Upper lobe of right lung (tissue), 1 donor: ENCODE results near the gene CD83. TPM values are rescaled to one million over a fixed set of nuclear protein-coding genes. Genes with fewer than 3 reads are reported as not detected.

Experiments
- ATAC-seq: fragments of 200-7000 bp; cut with Tn5 transposase; one replicate; pipeline ENCODE4 v1.9.1; 2020; ENCODE audit warnings: mild to moderate bottlenecking, moderate library complexity
- DNase-seq: peaks from one replicate; pipeline ENCODE4 v3.0.0-alpha.2; 2020
- H3K27ac ChIP-seq: fragments of 200-600 bp; one replicate; pipeline ENCODE4 v1.8.0; 2022
- H3K27me3 ChIP-seq: fragments of 200-600 bp; one replicate; pipeline ENCODE4 v1.8.0; 2022; ENCODE audit warnings: mild to moderate bottlenecking
- H3K36me3 ChIP-seq: fragments of 200-600 bp; one replicate; pipeline ENCODE4 v1.8.0; 2022
- H3K4me1 ChIP-seq: fragments of 200-600 bp; one replicate; pipeline ENCODE4 v1.8.0; 2022
- H3K4me3 ChIP-seq: fragments of 200-600 bp; one replicate; pipeline ENCODE4 v1.8.0; 2022; ENCODE audit warnings: mild to moderate bottlenecking
- H3K9me3 ChIP-seq: fragments of 200-600 bp; one replicate; pipeline ENCODE4 v1.8.0; 2022
- intact Hi-C: fragments of 100-400 bp; cut with DNase I; formaldehyde crosslinking; loops from one replicate; pipeline ENCODE4 v1.11.0; 2022
- total RNA-seq: library from RNA; stranded (reverse); fragmentation: NEBNext Ultra II Directional; extraction: Animal tissue kit (Norgen Biotek cat#: 25700); gene quantifications from one replicate; pipeline ENCODE4 v1.2.1, GENCODE V29; 2021
- TF ChIP-seq, protein P1 (sequence below): fragments of 200-600 bp; IDR thresholded peaks from one replicate; pipeline ENCODE4 v1.8.0; 2022; ENCODE audit warnings: antibody characterized with exemption
- donor health status: DM: no; HTN: yes; CAD: no; lungs with severe emphysema.

Gene CD83
- total RNA-seq, 1 donor from 2014 or later = 26.0 TPM

DNA sequence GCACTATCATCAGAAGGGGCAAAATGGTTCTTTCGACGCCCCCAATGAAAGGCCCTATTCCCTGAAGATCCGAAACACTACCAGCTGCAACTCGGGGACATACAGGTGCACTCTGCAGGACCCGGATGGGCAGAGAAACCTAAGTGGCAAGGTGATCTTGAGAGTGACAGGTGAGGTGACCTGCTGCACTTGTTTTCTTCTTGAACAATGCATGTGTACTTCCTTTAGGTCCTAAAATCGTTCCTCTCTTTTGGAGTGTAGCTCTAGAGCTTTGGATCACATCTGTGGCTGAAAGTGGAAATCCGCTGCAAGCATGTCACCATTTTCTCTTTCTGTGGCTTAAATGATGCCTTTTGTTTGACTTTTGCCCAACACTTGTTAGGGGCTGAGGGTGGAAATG is 14.0 kb downstream of the CD83 start:
- Histone ChIP-seq H3K4me3 (no peak overlapping the region), H3K4me1 (peaks cover 11% of the 10 kb centered on the region), H3K27ac (no peak overlapping the region), H3K36me3 (peaks cover 21% of the 10 kb centered on the region), H3K9me3 (no peaks in the 10 kb centered on the region), H3K27me3 (no peaks in the 10 kb centered on the region)
- intact Hi-C loops = no loop called here
- TF ChIP-seq, protein P1, sequence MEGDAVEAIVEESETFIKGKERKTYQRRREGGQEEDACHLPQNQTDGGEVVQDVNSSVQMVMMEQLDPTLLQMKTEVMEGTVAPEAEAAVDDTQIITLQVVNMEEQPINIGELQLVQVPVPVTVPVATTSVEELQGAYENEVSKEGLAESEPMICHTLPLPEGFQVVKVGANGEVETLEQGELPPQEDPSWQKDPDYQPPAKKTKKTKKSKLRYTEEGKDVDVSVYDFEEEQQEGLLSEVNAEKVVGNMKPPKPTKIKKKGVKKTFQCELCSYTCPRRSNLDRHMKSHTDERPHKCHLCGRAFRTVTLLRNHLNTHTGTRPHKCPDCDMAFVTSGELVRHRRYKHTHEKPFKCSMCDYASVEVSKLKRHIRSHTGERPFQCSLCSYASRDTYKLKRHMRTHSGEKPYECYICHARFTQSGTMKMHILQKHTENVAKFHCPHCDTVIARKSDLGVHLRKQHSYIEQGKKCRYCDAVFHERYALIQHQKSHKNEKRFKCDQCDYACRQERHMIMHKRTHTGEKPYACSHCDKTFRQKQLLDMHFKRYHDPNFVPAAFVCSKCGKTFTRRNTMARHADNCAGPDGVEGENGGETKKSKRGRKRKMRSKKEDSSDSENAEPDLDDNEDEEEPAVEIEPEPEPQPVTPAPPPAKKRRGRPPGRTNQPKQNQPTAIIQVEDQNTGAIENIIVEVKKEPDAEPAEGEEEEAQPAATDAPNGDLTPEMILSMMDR = no peak
- DNase-seq = no peak
- no peak for ATAC-seq

DNA sequence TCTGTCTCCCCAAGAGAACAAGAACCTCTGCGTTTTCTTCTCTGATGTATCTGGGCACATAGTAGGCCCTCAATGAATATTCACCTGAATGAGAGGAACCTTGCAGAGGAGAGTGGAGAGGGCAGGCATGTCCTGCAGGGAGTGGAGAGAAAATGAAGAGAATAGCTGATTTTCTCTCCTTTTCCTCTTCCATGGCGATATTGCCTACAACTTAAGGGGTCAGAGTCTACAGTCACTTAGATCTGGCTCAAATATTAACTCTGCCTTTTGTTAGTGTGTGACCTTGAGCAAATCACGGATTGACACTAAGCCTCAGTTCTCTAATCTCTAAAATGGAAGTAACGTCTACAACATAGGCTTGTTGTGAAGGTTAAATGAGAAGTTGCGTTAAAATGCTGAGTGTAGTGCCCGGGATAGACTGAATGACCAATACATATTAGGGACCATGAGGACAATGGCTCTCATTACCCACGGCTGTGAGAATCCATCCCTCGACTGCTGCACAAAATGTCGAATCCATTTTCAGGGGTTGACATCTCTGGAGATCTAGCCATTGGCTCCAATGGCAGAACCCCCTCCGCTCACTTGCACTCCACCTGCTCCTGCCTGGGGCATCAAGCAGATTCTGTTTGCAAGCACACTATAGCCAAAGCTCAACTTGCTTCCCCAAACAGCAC is 14.8 kb downstream of the CD83 start:
- TF ChIP-seq, protein P1 = no peak
- DNase-seq (no peak), ATAC-seq (no peak)
- no peaks in the 10 kb centered on the region for H3K9me3 ChIP-seq
- H3K27ac ChIP-seq = no peak overlapping the region
- no peaks in the 10 kb centered on the region for H3K27me3 ChIP-seq
- H3K4me1 ChIP-seq = peaks cover 11% of the 10 kb centered on the region
- H3K36me3 ChIP-seq = peaks cover 21% of the 10 kb centered on the region
- intact Hi-C loops = no loop called here
- H3K4me3 ChIP-seq = no peak overlapping the region

DNA sequence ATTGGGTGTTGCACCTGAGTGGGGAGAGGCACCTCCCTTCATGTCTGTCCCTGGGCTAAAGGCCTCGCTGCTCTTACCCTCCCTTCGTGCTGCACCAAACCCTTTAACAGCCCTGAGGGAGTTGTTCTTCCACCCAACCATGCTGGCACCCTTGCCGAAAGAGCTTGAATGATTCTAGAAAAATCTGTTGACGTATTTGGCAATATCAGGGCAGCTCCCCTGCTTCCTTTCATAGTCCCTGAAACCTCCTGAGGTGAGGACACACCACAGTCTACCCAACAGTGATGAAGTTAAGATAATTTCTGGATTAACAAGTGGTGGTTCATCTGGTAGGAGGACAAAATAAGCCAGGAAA is 15.3 kb downstream of the CD83 start:
- intact Hi-C loops = no loop called here
- TF ChIP-seq, protein P1 = no peak
- H3K27me3 ChIP-seq = no peaks in the 10 kb centered on the region
- no peak overlapping the region for H3K27ac ChIP-seq
- H3K4me1 ChIP-seq = peaks cover 7% of the 10 kb centered on the region
- peaks cover 21% of the 10 kb centered on the region for H3K36me3 ChIP-seq
- DNase-seq (no peak), ATAC-seq (no peak)
- no peak overlapping the region for H3K4me3 ChIP-seq
- no peaks in the 10 kb centered on the region for H3K9me3 ChIP-seq

DNA sequence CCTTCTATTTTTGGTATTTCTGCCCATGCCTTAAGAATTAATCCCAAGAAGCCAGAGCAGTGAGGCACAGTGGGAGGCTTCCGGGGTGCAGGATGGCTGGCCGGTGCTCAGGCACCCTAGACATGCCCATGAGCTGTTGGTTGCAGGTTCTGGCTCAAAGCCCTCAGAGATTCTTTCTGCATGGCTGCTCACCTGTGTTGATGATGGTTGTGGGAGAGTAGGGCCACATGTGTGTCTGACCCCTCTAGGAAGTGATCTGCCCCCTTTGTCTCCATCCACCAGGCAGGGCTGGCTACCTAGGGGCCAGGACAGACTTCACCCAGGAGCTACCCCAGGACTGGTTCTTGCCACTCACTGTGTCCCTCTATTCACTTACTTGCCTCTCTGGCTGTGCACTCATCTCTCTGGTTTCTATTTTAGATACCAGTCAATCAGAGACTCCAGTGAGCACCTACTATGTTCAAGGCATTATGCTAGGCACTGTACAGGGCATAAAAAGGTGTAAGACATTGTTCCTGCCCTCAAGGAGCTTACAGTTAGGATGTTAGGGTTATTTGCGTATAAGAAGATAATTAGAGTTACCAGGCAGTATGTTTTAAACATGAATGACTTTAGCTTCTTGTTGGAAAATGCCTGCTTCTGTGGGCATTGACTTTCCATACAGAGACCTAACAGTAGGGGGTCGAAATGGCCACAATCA is 16.8 kb downstream of the CD83 start:
- Histone ChIP-seq H3K4me1 (peaks cover 3% of the 10 kb centered on the region), H3K4me3 (no peak overlapping the region), H3K36me3 (peaks cover 21% of the 10 kb centered on the region), H3K9me3 (no peaks in the 10 kb centered on the region), H3K27ac (no peak overlapping the region), H3K27me3 (no peaks in the 10 kb centered on the region)
- TF ChIP-seq, protein P1 = no peak
- ATAC-seq (no peak), DNase-seq (no peak)
- intact Hi-C loops = no loop called here

DNA sequence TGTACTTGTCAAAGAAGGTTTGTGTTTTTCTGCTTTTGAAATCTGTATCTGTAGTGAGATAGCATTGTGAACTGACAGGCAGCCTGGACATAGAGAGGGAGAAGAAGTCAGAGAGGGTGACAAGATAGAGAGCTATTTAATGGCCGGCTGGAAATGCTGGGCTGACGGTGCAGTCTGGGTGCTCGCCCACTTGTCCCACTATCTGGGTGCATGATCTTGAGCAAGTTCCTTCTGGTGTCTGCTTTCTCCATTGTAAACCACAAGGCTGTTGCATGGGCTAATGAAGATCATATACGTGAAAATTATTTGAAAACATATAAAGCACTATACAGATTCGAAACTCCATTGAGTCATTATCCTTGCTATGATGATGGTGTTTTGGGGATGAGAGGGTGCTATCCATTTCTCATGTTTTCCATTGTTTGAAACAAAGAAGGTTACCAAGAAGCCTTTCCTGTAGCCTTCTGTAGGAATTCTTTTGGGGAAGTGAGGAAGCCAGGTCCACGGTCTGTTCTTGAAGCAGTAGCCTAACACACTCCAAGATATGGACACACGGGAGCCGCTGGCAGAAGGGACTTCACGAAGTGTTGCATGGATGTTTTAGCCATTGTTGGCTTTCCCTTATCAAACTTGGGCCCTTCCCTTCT is 18.4 kb downstream of the CD83 start:
- ATAC-seq (peak; percentile 82), DNase-seq (no peak)
- H3K27me3 ChIP-seq = no peaks in the 10 kb centered on the region
- intact Hi-C loops = no loop called here
- H3K9me3 ChIP-seq = no peaks in the 10 kb centered on the region
- H3K36me3 ChIP-seq = peaks cover 21% of the 10 kb centered on the region
- H3K4me3 ChIP-seq = no peak overlapping the region
- TF ChIP-seq, protein P1 = no peak
- no peak overlapping the region for H3K27ac ChIP-seq
- no peaks in the 10 kb centered on the region for H3K4me1 ChIP-seq
